Activated CD4-positive, alpha-beta memory T cell treated with anti-CD3 and anti-CD28 coated beads for 36 hours (primary cell): ENCODE measurements around the gene VAMP7. TPM values are rescaled to one million over a fixed set of nuclear protein-coding genes. Genes with fewer than 3 reads are reported as not detected.
A peak's percentile ranks its signal among the peaks of the same experiment; 100 is the strongest.
"Not testable (repeated sequence)": the region's sequence is repeated elsewhere in the genome, so short reads cannot be mapped to it uniquely, and the experiment has no call there.

Experiments
- CTCF ChIA-PET: fragments of 350-600 bp; sonication (Branson Sonifier 250); formaldehyde crosslinking; loops from one replicate; lab custom pipeline; 2021; ENCODE audit warnings: antibody characterized with exemption, inconsistent platforms; lab: Charles Lee
- POLR2A ChIA-PET: fragments of 350-600 bp; sonication (Branson Sonifier 250); formaldehyde crosslinking; loops from one replicate; lab custom pipeline; 2021; ENCODE audit warnings: antibody characterized with exemption; lab: Charles Lee
- DNase-seq: peaks from one replicate; pipeline ENCODE4 v3.0.0-alpha.2; 2020
- H3K27ac Mint-ChIP-seq: one replicate; pipeline ENCODE4 v1.8.0; 2021; ENCODE audit warnings: mixed read lengths
- H3K27me3 Mint-ChIP-seq: one replicate; pipeline ENCODE4 v1.8.0; 2021; ENCODE audit warnings: mixed read lengths
- H3K36me3 Mint-ChIP-seq: one replicate; pipeline ENCODE4 v1.8.0; 2021; ENCODE audit warnings: mixed read lengths
- H3K4me1 Mint-ChIP-seq: one replicate; pipeline ENCODE4 v1.8.0; 2021; ENCODE audit warnings: low read depth, mixed read lengths
- H3K4me3 Mint-ChIP-seq: one replicate; pipeline ENCODE4 v1.8.0; 2021; ENCODE audit warnings: mild to moderate bottlenecking, mixed read lengths
- H3K9me3 Mint-ChIP-seq: one replicate; pipeline ENCODE4 v1.8.0; 2021; ENCODE audit warnings: mixed read lengths
- intact Hi-C: fragments of 100-400 bp; cut with micrococcal nuclease; formaldehyde crosslinking; loops from one replicate; pipeline ENCODE4 v1.15.1; 2023
- total RNA-seq, 2 experiments: library from RNA; stranded (reverse); gene quantifications; one replicate each; pipeline ENCODE4 v1.2.3, GENCODE V29; 2021

VAMP7 gene, protein sequence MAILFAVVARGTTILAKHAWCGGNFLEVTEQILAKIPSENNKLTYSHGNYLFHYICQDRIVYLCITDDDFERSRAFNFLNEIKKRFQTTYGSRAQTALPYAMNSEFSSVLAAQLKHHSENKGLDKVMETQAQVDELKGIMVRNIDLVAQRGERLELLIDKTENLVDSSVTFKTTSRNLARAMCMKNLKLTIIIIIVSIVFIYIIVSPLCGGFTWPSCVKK
- total RNA-seq: 10 to 100 TPM; 30.1 to 32.5 TPM

DNA sequence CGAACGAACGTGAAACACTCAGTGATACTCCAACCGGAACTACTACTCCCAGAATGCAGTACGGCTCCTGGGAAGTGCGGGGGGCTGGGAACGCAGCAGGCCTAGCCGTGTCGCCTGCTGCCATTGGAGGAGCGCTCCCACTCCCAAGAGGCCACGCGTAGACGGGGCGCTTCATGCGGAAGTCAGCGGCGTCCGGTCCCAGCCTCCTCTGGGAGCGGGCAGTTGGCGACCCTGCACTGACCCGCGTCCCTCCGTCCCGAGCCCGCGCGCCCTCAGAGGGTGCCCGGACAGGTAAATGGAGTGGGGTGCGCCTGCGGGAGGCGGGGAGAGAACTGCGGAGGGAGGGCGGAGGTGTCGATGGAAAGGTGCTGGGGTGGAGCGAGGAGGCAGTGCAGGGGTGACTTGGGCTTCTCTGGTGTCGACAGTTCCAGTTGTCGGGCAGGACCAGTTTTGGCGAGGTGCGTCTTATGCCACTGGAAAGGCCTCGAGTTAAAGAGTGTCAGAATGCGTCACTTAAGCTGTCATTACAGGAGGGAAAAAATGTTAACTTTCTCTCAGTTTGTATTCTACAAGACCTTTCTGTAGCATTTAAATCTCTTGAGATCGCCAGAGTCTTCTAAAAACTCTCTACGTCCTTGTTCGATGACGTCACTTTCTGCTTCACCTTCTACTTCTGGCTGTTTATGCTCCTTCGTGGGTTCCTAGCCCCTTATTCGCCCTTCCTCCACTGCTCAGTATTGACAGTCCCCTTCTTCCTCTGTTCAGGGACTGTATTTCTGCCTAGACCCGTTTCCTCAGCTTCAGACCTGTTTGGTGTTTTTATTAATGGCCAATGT, at the start of gene VAMP7:
Gene VAMP7 (plus strand): TSS at position 188 of the 836 bp plus-strand sequence. CDS start 8,122 bp downstream, outside the sequence.
- Mint-ChIP-seq H3K36me3 (no peaks in the 10 kb centered on the region), H3K27ac (peak within 1 kb of the TSS; percentile 85), H3K4me1 (peaks cover 25% of the 10 kb centered on the region), H3K27me3 (no peaks in the 10 kb centered on the region), H3K4me3 (peak within 1 kb of the TSS; percentile 89), H3K9me3 (peaks cover 4% of the 10 kb centered on the region)
- DNase-seq: peak; percentile 89
- ChIA-PET POLR2A (no interaction called here), CTCF (no interaction called here)
- intact Hi-C loops: no loop called here

DNA sequence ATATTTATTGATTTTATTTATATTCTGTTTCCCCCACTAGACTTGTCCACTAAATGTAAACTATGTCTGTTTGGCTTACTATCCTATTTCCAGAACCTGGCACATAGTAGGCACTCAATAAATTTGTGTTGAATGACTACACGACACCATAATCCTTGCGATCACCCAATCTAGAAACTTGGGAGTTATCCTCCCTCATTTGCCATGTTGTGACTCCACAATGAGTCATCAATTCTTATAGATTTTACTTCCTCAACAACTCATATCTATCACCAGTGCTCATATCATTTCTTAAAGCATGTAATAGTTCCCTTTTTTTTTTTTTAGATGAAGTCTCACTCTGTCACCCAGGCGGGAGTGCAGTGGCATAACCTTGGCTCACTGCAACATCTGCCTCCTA, 39.9 kb upstream of the VAMP7 start:
- no peak for DNase-seq
- Mint-ChIP-seq H3K9me3 (peaks cover 13% of the 10 kb centered on the region), H3K27me3 (peaks cover 5% of the 10 kb centered on the region), H3K4me3 (no peak overlapping the region), H3K4me1 (no peaks in the 10 kb centered on the region), H3K27ac (no peak overlapping the region), H3K36me3 (no peaks in the 10 kb centered on the region)
- intact Hi-C loops: no loop called here
- CTCF ChIA-PET: no interaction called here
- POLR2A ChIA-PET: no interaction called here

DNA sequence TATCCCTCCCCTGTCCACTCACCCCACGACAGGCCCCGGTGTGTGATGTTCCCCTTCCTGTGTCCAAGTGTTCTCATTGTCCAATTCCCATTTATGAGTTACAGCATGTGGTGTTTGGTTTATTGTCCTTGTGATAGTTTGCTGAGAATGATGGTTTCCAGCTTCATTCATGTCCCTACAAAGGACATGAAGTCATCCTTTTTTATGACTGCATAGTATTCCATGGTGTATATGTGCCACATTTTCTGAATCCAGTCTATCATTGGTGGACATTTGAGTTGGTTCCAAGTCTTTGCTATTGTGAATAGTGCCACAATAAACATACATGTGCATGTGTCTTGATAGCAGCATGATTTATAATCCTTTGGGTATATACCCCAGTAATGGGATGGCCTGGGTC, 29.4 kb upstream of the VAMP7 start:
- H3K4me3 Mint-ChIP-seq, intact Hi-C loops, CTCF ChIA-PET, H3K4me1 Mint-ChIP-seq, H3K9me3 Mint-ChIP-seq, POLR2A ChIA-PET, H3K27me3 Mint-ChIP-seq, H3K27ac Mint-ChIP-seq, DNase-seq, H3K36me3 Mint-ChIP-seq: not testable (repeated sequence)

DNA sequence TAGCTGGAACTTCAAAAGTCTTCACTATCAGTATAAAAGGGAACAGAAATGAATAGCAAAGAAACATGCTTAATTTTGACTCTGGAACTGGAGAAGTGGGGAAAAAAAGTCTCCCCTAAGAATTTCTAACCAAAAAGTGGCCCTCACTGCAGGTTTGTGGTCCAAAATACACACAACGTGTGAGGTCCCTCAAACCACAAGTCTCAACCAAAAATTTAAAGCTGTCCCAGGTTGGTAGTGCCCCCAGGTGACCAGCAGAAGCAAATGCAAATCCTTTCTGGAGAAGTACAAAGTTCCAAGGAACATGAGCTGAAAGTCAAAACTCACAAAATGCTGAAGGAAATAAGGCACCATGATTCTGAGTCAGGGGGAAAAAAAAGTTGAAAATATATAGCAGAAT, 23.6 kb upstream of the VAMP7 start:
- Mint-ChIP-seq H3K27me3 (peaks cover 7% of the 10 kb centered on the region), H3K27ac (no peak overlapping the region), H3K9me3 (no peaks in the 10 kb centered on the region), H3K4me3 (no peak overlapping the region), H3K36me3 (no peaks in the 10 kb centered on the region), H3K4me1 (no peaks in the 10 kb centered on the region)
- CTCF ChIA-PET: no interaction called here
- POLR2A ChIA-PET: no interaction called here
- DNase-seq: no peak
- intact Hi-C loops: no loop called here

DNA sequence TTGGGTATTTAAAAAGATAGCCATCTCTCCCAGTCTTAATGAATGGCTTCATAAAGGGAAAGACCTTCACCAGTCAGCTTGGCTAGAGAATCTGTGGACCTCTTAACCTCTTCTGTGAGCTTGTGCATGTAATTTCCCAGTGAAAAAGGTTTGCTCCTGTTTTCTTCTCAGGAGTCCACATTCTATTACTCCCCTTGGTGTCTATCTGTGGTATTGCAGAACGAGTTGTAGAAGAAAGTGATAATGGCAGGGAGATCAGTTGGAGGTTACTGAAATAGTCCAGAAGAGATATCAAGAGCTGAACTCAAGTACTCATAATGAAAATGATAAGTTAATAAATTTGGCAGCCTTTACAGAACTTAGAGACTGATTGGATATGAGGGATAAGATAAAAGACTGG, 16.5 kb upstream of the VAMP7 start:
- CTCF ChIA-PET: no interaction called here
- Mint-ChIP-seq H3K27ac (no peak overlapping the region), H3K36me3 (peaks cover 6% of the 10 kb centered on the region), H3K9me3 (peaks cover 14% of the 10 kb centered on the region), H3K4me1 (no peaks in the 10 kb centered on the region), H3K4me3 (no peak overlapping the region), H3K27me3 (peaks cover 6% of the 10 kb centered on the region)
- DNase-seq: no peak
- intact Hi-C loops: no loop called here
- POLR2A ChIA-PET: no interaction called here

DNA sequence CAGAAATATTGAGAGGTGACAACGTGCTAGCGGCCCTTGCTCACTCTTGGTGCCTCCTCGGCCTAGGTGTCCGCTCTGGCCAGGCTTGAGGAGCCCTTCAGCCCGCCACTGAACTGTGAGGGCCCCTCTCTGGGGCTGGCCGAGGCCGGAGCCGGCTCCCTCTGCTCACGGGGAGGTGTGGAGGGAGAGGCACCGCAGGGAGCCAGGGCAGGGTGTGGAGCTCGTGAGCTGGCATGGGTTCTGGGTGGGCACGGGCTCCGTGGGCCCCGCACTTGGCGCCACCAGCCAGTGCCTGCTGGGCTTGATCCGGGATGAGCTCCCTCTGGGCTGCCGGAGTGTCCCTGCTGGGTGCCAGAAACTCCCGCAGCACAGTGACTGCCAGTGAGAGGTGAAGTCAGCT, 16.0 kb upstream of the VAMP7 start:
- H3K36me3 Mint-ChIP-seq: peaks cover 6% of the 10 kb centered on the region
- ChIA-PET CTCF (no interaction called here), POLR2A (no interaction called here)
- no peak for DNase-seq
- peaks cover 14% of the 10 kb centered on the region for H3K9me3 Mint-ChIP-seq
- H3K27ac Mint-ChIP-seq: no peak overlapping the region
- intact Hi-C loops: no loop called here
- no peaks in the 10 kb centered on the region for H3K4me1 Mint-ChIP-seq
- peaks cover 6% of the 10 kb centered on the region for H3K27me3 Mint-ChIP-seq
- H3K4me3 Mint-ChIP-seq: no peak overlapping the region

DNA sequence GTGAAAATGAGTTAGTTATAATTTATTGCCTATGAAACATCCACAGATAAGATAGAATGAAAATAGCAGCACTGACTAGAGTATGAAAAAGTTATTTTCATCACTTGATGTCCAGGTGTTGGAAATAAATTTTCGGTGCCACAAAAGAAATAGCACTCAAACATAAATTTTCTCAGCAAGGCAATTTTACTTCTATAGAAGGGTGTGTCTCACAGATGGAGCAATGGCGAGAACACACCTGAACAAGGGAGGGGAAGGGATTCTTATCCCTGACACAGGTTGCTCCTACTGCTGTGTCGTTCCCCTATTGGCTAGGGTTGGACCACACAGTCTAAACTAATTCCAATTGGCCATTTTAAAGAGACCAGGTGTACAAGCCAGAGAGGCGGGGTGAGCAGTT, 13.3 kb upstream of the VAMP7 start:
- H3K9me3 Mint-ChIP-seq: peaks cover 14% of the 10 kb centered on the region
- no peak overlapping the region for H3K27ac Mint-ChIP-seq
- intact Hi-C loops: no loop called here
- no peak overlapping the region for H3K4me3 Mint-ChIP-seq
- CTCF ChIA-PET: no interaction called here
- no peak for DNase-seq
- H3K4me1 Mint-ChIP-seq: no peaks in the 10 kb centered on the region
- POLR2A ChIA-PET: no interaction called here
- peaks cover 6% of the 10 kb centered on the region for H3K36me3 Mint-ChIP-seq
- H3K27me3 Mint-ChIP-seq: peaks cover 9% of the 10 kb centered on the region

DNA sequence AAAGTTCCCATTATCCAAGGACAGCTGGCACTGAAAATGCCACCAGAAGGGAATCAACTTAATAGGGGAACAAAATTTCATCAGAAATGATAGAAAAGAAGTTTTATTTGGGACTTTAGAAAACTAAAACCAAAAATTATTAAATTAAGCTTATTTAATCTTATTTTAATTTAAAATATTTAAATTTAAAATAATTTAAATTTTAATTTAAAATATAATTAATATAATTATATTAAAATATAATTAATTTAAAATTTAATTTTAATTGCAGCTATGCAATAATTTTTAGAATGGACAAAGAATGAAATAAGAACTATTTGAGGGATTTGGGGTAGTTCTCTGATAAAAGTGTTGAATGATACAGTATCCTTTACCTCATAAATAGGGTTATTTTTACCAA, 10.2 kb upstream of the VAMP7 start:
- ChIA-PET POLR2A (no interaction called here), CTCF (no interaction called here)

DNA sequence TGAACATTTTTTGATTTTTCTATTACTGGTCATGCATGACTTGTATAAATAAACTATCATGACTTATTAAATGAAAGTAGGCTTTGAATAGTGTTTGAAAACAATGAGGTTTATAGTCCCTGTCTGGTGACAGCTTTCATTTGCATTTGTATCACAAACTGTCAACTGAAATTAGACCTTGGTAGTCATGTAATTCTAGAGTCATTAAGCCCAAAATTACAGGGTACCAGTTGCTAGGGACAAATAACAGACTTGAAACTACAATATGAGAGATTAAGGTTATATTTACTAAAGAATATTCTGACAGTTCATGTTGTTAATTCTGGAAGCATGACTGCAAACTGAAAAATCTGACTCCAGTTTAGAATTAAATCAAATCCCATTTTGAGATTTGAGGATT, 9.2 kb upstream of the VAMP7 start:
- Mint-ChIP-seq H3K27ac (no peak overlapping the region), H3K4me3 (no peak overlapping the region), H3K27me3 (peaks cover 17% of the 10 kb centered on the region), H3K4me1 (no peaks in the 10 kb centered on the region), H3K36me3 (peaks cover 6% of the 10 kb centered on the region), H3K9me3 (peaks cover 12% of the 10 kb centered on the region)
- ChIA-PET POLR2A (no interaction called here), CTCF (no interaction called here)
- no peak for DNase-seq
- intact Hi-C loops: no loop called here

More for the DNA sequence above, 10.2 kb upstream of the VAMP7 start:
- Mint-ChIP-seq H3K27ac (no peak overlapping the region), H3K9me3 (peaks cover 14% of the 10 kb centered on the region), H3K4me3 (no peak overlapping the region), H3K4me1 (no peaks in the 10 kb centered on the region), H3K36me3 (peaks cover 6% of the 10 kb centered on the region), H3K27me3 (peaks cover 17% of the 10 kb centered on the region)
- no peak for DNase-seq
- intact Hi-C loops: no loop called here

DNA sequence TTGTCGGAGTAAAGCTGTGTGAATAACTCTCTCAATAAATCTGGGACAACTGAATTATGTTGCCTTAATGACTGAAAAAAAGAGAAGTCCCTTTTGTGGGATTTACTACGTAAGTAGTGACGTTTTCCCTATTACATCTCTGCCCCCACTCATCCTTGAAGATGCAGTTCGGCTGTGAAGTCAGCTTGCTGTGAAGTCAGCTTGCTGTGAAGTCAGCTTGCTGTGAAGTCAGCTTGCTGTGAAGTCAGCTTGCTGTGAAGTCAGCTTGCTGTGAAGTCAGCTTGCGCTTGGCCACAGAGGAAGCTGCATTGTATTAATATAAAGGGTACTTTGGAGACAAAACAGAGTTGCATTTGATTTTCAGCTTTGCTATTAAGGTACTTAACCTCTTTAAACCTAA, 8.0 kb upstream of the VAMP7 start:
- ChIA-PET POLR2A (no interaction called here), CTCF (no interaction called here)
- no peak for DNase-seq
- Mint-ChIP-seq H3K27ac (no peak overlapping the region), H3K27me3 (peaks cover 17% of the 10 kb centered on the region), H3K4me3 (no peak overlapping the region), H3K36me3 (peaks cover 1% of the 10 kb centered on the region), H3K9me3 (peaks cover 5% of the 10 kb centered on the region), H3K4me1 (no peaks in the 10 kb centered on the region)
- intact Hi-C loops: no loop called here

DNA sequence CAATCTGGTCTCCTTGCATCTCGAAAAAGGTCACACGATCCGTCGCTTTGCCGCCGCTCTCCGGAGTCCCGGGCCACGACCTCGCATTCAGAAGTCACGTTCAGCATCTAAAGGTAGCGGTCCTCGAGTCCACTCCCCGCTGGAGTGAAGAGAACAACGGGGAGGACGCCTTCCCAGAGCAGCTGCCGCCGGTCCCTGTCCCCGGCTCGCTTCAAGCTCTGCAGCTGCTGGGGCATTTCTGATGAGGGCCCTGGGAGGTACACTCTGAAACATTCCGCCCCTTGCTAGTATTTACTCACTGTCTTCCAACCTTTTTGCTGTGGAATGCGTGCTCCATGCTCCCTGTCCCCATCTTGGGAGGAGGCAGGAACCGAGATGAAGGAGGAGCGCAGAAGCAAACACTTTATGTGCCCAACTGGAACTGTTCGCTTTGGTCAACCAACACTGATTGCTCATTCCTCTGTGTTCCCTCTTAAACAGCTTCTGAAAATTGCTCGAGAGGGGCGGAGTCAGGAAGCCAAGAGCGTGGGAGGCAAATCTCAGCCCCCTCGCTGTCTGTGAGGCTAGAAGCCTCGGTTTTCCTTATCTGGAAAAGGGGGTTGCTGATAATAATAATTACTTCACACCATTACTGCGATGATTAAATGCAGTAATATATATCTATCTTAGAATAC, 6.4 kb upstream of the VAMP7 start:
- CTCF ChIA-PET: no interaction called here
- Mint-ChIP-seq H3K27me3 (peaks cover 17% of the 10 kb centered on the region), H3K36me3 (no peaks in the 10 kb centered on the region), H3K4me1 (no peaks in the 10 kb centered on the region), H3K9me3 (no peaks in the 10 kb centered on the region), H3K4me3 (no peak overlapping the region), H3K27ac (no peak overlapping the region)
- DNase-seq: no peak
- POLR2A ChIA-PET: no interaction called here
- intact Hi-C loops: no loop called here

DNA sequence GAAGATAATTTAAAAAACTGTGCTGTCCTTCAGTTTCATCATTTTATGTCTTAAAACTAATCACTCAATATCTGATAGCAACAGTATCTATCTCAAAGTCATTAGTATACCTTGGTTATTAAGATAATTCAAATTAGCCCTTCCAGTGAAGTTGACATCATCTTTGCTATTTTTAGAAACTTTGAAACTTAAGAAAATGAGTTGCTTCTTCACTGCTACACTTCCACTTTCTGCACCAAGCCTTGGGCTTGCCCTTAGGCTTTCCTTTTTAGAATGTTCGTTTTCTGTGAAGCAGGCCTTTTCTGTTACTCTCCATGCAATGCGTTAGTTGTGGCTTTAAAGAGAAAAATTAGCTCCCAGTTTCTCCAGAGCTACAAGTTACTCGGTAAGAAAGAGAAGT, 4.4 kb upstream of the VAMP7 start:
- Mint-ChIP-seq H3K36me3 (no peaks in the 10 kb centered on the region), H3K9me3 (peaks cover 1% of the 10 kb centered on the region), H3K27me3 (peaks cover 15% of the 10 kb centered on the region), H3K4me1 (peaks cover 3% of the 10 kb centered on the region), H3K4me3 (no peak overlapping the region), H3K27ac (no peak overlapping the region)
- ChIA-PET CTCF (no interaction called here), POLR2A (no interaction called here)
- intact Hi-C loops: no loop called here
- DNase-seq: no peak
